HEK293 (cell line): ENCODE results near the gene BRD8.
A peak's percentile ranks its signal among the peaks of the same experiment; 100 is the strongest.

ENCODE experiments used
- GFI1B ChIP-seq: fragments of 450-650 bp; formaldehyde crosslinking; IDR thresholded peaks from 2 replicates; pipeline ENCODE4 v1.5.1; 2016; ENCODE audit warnings: missing biosample characterization, missing genetic modification characterization
- GLI4 ChIP-seq: fragments of 450-650 bp; formaldehyde crosslinking; IDR thresholded peaks from 2 replicates; pipeline ENCODE4 v1.5.1; 2016; ENCODE audit warnings: missing biosample characterization, missing genetic modification characterization
- IKZF3 ChIP-seq: fragments of 450-650 bp; IDR thresholded peaks from 2 replicates; pipeline ENCODE4 v1.5.0; 2018; ENCODE audit warnings: missing biosample characterization, mild to moderate bottlenecking, missing genetic modification characterization, moderate library complexity
- KLF16 ChIP-seq: fragments of 450-650 bp; formaldehyde crosslinking; IDR thresholded peaks from 2 replicates; pipeline ENCODE4 v1.5.1; 2017; ENCODE audit warnings: missing biosample characterization, missing genetic modification characterization
- KLF9 ChIP-seq: fragments of 450-650 bp; formaldehyde crosslinking; IDR thresholded peaks from 2 replicates; pipeline ENCODE4 v1.5.1; 2016; ENCODE audit warnings: missing biosample characterization, missing genetic modification characterization, low read depth
- MYNN ChIP-seq: fragments of 450-650 bp; formaldehyde crosslinking; IDR thresholded peaks from 2 replicates; pipeline ENCODE4 v1.5.1; 2016; ENCODE audit warnings: missing biosample characterization, missing genetic modification characterization, borderline replicate concordance
- REPIN1 ChIP-seq: fragments of 450-650 bp; formaldehyde crosslinking; IDR thresholded peaks from 2 replicates; pipeline ENCODE4 v1.5.1; 2017; ENCODE audit warnings: missing biosample characterization, missing genetic modification characterization, low read depth
- SETDB1 ChIP-seq: IDR thresholded peaks from one replicate; pipeline ENCODE4 v1.6.1; 2017; ENCODE audit warnings: mild to moderate bottlenecking, low read length, moderate library complexity, mixed read lengths; ENCODE audit not compliant: insufficient read length
- ZFHX2 ChIP-seq: fragments of 450-650 bp; formaldehyde crosslinking; conservative IDR thresholded peaks from 2 replicates; pipeline ENCODE4 v1.5.1; 2016; ENCODE audit warnings: missing biosample characterization, missing genetic modification characterization
- ZNF16 ChIP-seq: fragments of 450-650 bp; formaldehyde crosslinking; IDR thresholded peaks from 2 replicates; pipeline ENCODE4 v1.5.1; 2016; ENCODE audit warnings: low read depth, missing biosample characterization, missing genetic modification characterization
- ZNF18 ChIP-seq: fragments of 450-650 bp; formaldehyde crosslinking; IDR thresholded peaks from 2 replicates; pipeline ENCODE4 v1.5.1; 2016; ENCODE audit warnings: missing biosample characterization, missing genetic modification characterization
- ZNF19 ChIP-seq: fragments of 450-650 bp; formaldehyde crosslinking; IDR thresholded peaks from 2 replicates; pipeline ENCODE4; 2016; ENCODE audit warnings: missing biosample characterization, missing genetic modification characterization, low read depth
- ZNF202 ChIP-seq: fragments of 450-650 bp; formaldehyde crosslinking; IDR thresholded peaks from 2 replicates; pipeline ENCODE4 v1.5.1; 2016; ENCODE audit warnings: missing biosample characterization, missing genetic modification characterization, borderline replicate concordance
- ZNF214 ChIP-seq: fragments of 450-650 bp; formaldehyde crosslinking; IDR thresholded peaks from 2 replicates; pipeline ENCODE4 v1.5.1; 2017; ENCODE audit warnings: missing biosample characterization, mild to moderate bottlenecking, missing genetic modification characterization, borderline replicate concordance
- ZNF26 ChIP-seq: fragments of 450-650 bp; formaldehyde crosslinking; IDR thresholded peaks from 2 replicates; pipeline ENCODE4 v1.5.1; 2016; ENCODE audit warnings: missing biosample characterization, missing genetic modification characterization
- ZNF302 ChIP-seq: fragments of 450-650 bp; formaldehyde crosslinking; IDR thresholded peaks from 2 replicates; pipeline ENCODE4 v1.5.1; 2016; ENCODE audit warnings: missing biosample characterization, missing genetic modification characterization, low read depth
- ZNF366 ChIP-seq: fragments of 450-650 bp; formaldehyde crosslinking; conservative IDR thresholded peaks from 2 replicates; pipeline ENCODE4 v1.5.1; 2016; ENCODE audit warnings: missing biosample characterization, missing genetic modification characterization
- ZNF394 ChIP-seq: fragments of 450-650 bp; formaldehyde crosslinking; IDR thresholded peaks from 2 replicates; pipeline ENCODE4 v1.5.1; 2016; ENCODE audit warnings: missing biosample characterization, missing genetic modification characterization, mild to moderate bottlenecking, moderate library complexity, borderline replicate concordance
- ZNF404 ChIP-seq: fragments of 450-650 bp; formaldehyde crosslinking; IDR thresholded peaks from 2 replicates; pipeline ENCODE4 v1.5.1; 2017; ENCODE audit warnings: missing biosample characterization, missing genetic modification characterization
- ZNF449 ChIP-seq: fragments of 450-650 bp; formaldehyde crosslinking; IDR thresholded peaks from 2 replicates; pipeline ENCODE4 v1.5.1; 2017; ENCODE audit warnings: missing biosample characterization, mild to moderate bottlenecking, missing genetic modification characterization, moderate library complexity
- ZNF529 ChIP-seq: fragments of 450-650 bp; formaldehyde crosslinking; IDR thresholded peaks from 2 replicates; pipeline ENCODE4 v1.5.1; 2017; ENCODE audit warnings: missing genetic modification characterization, missing biosample characterization; ENCODE audit not compliant: insufficient replicate concordance
- ZNF555 ChIP-seq: fragments of 450-650 bp; formaldehyde crosslinking; conservative IDR thresholded peaks from 2 replicates; pipeline ENCODE4 v1.5.1; 2017; ENCODE audit warnings: missing biosample characterization, mild to moderate bottlenecking, missing genetic modification characterization, inconsistent platforms
- ZNF561 ChIP-seq: fragments of 450-650 bp; IDR thresholded peaks from 2 replicates; pipeline ENCODE4 v1.5.1; 2018; ENCODE audit warnings: missing biosample characterization, missing genetic modification characterization, borderline replicate concordance
- ZNF660 ChIP-seq: fragments of 450-650 bp; IDR thresholded peaks from 2 replicates; pipeline ENCODE4 v1.5.1; 2018; ENCODE audit warnings: missing biosample characterization, mild to moderate bottlenecking, missing genetic modification characterization
- ZNF692 ChIP-seq: fragments of 450-650 bp; formaldehyde crosslinking; IDR thresholded peaks from 2 replicates; pipeline ENCODE4 v1.5.1; 2016; ENCODE audit warnings: missing biosample characterization, missing genetic modification characterization
- ZNF791 ChIP-seq: fragments of 450-650 bp; formaldehyde crosslinking; IDR thresholded peaks from 2 replicates; pipeline ENCODE4 v1.5.1; 2016; ENCODE audit warnings: missing biosample characterization, missing genetic modification characterization
- ZSCAN30 ChIP-seq: fragments of 450-650 bp; IDR thresholded peaks from 2 replicates; pipeline ENCODE4 v1.5.1; 2018; ENCODE audit warnings: missing biosample characterization, mild to moderate bottlenecking, missing genetic modification characterization, moderate library complexity
- ZSCAN4 ChIP-seq: fragments of 450-650 bp; formaldehyde crosslinking; IDR thresholded peaks from 2 replicates; pipeline ENCODE4 v1.5.1; 2017; ENCODE audit warnings: missing biosample characterization, missing genetic modification characterization
- TF ChIP-seq, protein P1 (sequence below): fragments of 450-650 bp; formaldehyde crosslinking; IDR thresholded peaks from 2 replicates; pipeline ENCODE4 v1.5.1; 2016; ENCODE audit warnings: missing biosample characterization, missing genetic modification characterization, low read depth
- TF ChIP-seq, protein P2 (sequence below): fragments of 450-650 bp; formaldehyde crosslinking; IDR thresholded peaks from 2 replicates; pipeline ENCODE4 v1.5.1; 2016; ENCODE audit warnings: missing biosample characterization, missing genetic modification characterization

The BRD8 gene

DNA sequence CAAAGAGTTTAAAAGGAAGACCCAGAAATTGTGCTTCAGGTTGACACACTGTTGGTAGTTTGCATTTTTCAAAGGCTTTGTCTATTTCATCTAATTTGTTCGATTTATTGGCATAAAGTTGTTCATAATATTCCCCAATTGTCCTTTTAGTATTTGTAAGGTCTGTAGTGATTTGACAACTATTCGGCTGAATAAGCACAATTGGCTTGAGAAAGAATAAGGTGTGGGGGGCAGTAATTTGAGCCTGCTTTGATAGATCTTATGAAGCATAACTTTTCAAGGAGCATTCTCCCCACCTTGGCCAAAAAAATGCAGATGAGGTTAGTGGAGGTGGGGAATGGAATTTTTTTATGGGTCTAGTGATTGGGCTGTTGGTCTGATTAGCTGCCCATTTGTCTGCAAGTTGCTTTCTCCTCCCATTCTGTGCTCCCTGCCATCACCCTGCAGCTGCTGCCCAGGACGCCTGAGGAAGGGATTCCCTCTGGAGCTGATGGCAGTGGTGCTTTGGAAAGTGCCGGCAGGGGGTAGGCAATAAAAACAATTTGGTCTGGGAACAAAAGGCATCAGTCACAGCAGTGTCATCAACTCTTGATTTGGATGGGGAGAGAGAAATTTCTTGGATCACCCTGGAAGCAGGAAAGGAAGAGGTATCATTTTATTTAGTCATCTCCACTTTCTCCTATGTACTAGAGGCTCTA lies 68.0 kb downstream of the BRD8 start (continued):
- TF ChIP-seq ZNF449 (tag by site-specific recombination): no peak
- peak; percentile 88 for TF ChIP-seq IKZF3 (tag by site-specific recombination)
- no peak for TF ChIP-seq ZNF302 (tag by site-specific recombination)
- TF ChIP-seq MYNN (tag by site-specific recombination): no peak
- TF ChIP-seq ZNF202 (tag by site-specific recombination): no peak
- no peak for TF ChIP-seq ZNF16 (tag by site-specific recombination)
- TF ChIP-seq, protein P1, sequence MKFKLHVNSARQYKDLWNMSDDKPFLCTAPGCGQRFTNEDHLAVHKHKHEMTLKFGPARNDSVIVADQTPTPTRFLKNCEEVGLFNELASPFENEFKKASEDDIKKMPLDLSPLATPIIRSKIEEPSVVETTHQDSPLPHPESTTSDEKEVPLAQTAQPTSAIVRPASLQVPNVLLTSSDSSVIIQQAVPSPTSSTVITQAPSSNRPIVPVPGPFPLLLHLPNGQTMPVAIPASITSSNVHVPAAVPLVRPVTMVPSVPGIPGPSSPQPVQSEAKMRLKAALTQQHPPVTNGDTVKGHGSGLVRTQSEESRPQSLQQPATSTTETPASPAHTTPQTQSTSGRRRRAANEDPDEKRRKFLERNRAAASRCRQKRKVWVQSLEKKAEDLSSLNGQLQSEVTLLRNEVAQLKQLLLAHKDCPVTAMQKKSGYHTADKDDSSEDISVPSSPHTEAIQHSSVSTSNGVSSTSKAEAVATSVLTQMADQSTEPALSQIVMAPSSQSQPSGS (tag by site-specific recombination): no peak
- TF ChIP-seq ZNF692: no peak
- peak; percentile 44; the same call in 1 of the 2 replicates for TF ChIP-seq GFI1B (tag by site-specific recombination)
- no peak for TF ChIP-seq REPIN1 (tag by site-specific recombination)
- 0 out of 2 replicates have a peak, but pooled peaks have one; percentile 35 for TF ChIP-seq ZSCAN30 (tag by site-specific recombination)
- TF ChIP-seq ZNF555 (tag by site-specific recombination): no peak
- TF ChIP-seq ZNF214 (tag by site-specific recombination): no peak
- TF ChIP-seq ZNF18 (tag by site-specific recombination): no peak
- TF ChIP-seq ZNF791 (tag by site-specific recombination): no peak
- peak; percentile 71 for TF ChIP-seq ZNF366
- TF ChIP-seq SETDB1: no peak
- TF ChIP-seq ZNF660 (tag by site-specific recombination): peak; percentile 38; the same call in 1 of the 2 replicates
- 0 out of 2 replicates have a peak, but pooled peaks have one; percentile 11 for TF ChIP-seq ZFHX2 (tag by site-specific recombination)
- peak; percentile 28; the same call in 1 of the 2 replicates for TF ChIP-seq ZNF394 (tag by site-specific recombination)
- TF ChIP-seq ZNF26 (tag by site-specific recombination): no peak
- TF ChIP-seq KLF9: no peak
- no peak for TF ChIP-seq GLI4
- TF ChIP-seq ZNF561: peak; percentile 58; the same call in 1 of the 2 replicates
- no peak for TF ChIP-seq ZNF404 (tag by site-specific recombination)
- no peak for TF ChIP-seq ZNF19 (tag by site-specific recombination)
- TF ChIP-seq KLF16 (tag by site-specific recombination): no peak
- TF ChIP-seq, protein P2, sequence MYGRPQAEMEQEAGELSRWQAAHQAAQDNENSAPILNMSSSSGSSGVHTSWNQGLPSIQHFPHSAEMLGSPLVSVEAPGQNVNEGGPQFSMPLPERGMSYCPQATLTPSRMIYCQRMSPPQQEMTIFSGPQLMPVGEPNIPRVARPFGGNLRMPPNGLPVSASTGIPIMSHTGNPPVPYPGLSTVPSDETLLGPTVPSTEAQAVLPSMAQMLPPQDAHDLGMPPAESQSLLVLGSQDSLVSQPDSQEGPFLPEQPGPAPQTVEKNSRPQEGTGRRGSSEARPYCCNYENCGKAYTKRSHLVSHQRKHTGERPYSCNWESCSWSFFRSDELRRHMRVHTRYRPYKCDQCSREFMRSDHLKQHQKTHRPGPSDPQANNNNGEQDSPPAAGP: no peak
- TF ChIP-seq ZSCAN4 (tag by site-specific recombination): no peak
- TF ChIP-seq ZNF529 (tag by site-specific recombination): no peak
